Activated T-cell treated with anti-CD3 and anti-CD28 coated beads, Interleukin-2, amount 50 U/mL, for 1 hour (primary cell): Measurements from ENCODE around the gene PARD3.
"Not testable (repeated sequence)": the region's sequence is repeated elsewhere in the genome, so short reads cannot be mapped to it uniquely, and the experiment has no call there.

ENCODE experiments used
- DNase-seq: peaks from one replicate; pipeline ENCODE4 v3.0.0-alpha.2; 2020

PARD3 gene

DNA sequence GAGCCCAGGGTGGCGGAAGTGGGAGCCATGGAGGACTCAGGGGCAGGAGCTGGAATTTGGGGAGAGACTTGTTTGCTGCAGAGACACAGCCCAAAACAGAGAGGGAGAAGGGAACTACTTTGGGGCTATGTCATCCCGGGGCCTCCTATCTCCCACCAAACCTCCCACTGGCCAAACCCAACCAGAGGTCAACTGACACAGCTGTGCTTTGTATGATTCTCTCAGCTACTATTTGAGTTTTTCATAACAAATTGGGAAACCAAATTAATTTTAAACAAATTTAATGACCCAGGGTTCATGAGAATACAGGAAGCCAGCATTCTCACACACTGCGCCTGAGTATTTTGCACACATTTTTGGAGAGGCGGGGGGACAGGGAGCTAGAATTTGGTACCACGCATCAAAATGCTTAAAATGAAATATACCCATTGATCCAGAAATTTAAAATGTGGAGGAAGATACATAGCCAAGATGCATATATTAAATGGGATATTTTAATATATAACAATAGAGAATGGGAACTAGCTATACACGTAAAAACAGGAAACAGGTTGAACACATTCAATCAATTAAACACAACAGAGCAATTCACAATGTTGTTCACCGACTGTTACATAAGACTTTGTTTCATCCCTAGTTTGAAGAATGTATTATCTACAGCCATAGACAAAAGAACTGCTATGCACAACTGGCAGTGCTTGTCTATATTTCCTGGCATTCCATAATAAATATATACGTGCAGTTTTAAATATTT lies 105.3 kb downstream of the PARD3 start:
- no peak for DNase-seq

DNA sequence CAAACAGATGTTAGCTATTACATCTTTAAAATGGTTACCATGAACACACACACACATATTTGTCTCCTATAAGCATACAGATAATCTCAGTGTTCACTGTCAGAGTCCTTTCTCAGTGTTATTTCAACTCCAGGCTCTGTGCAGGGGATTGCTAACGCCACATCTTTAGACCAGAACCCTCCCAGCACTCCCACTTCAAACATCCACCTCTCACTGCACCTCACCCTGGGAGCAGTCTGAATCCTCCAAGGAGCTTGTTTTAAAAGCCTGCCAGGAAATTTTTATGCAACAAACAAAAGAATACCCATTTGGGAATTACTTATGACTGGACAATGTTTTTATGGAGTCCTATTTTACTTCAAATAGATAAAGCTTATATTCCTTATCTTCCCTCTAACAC lies 107.4 kb downstream of the PARD3 start:
- no peak for DNase-seq

DNA sequence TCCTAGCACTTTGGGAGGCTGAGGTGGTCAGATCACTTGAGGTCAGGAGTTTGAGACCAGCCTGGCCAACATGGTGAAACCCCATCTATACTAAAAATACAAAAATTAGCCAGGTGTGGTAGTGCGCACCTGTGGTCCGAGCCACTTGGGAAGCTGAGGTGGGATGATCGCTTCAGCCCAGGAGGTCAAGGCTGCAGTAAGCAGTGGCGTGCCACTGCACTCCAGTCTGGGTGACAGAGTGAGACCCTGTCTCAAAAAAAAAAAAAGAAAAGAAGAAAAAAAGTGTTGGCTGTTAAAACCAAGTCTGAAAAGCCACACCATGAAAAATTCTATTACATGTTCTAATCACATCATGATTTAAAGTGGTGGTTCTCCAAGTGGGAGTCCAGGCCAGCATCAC lies 108.1 kb downstream of the PARD3 start:
- not testable (repeated sequence) for DNase-seq

DNA sequence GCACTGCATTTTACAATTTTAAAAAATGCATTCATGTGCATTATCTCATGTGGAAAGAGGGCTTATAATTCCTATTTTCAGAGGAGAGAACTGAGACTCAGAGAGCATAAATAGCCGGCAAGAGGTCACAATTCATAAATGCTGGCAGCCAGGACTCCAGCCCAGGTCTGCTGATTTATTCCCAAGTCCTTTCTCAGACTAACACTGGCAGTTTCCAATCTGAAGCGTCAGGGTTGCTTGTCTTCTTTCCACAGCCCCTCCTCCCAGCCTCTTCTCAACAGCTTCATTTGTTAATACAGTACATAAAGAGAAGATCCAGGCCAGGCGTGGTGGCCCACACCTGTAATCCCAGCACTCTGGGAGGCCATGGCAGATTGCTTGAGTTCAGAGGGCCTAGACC lies 108.9 kb downstream of the PARD3 start:
- no peak for DNase-seq

DNA sequence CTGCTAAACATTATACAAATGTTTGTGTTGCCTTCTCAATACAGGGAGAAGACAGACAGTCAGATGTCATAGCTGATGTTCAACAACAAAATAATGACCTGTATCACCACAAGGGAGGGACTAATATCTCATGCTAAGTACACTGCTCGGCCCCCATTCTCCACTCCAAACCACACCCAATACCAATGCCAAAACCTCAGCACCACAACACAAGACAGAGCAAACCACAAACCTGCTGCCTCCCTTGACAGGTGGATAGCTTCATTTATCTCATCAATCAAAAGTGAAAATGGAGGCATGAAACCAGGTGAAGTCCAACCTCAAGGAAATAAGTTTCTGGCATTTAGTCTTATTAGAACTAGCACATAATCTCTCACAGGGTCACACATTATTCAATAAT lies 109.5 kb downstream of the PARD3 start:
- DNase-seq = no peak

DNA sequence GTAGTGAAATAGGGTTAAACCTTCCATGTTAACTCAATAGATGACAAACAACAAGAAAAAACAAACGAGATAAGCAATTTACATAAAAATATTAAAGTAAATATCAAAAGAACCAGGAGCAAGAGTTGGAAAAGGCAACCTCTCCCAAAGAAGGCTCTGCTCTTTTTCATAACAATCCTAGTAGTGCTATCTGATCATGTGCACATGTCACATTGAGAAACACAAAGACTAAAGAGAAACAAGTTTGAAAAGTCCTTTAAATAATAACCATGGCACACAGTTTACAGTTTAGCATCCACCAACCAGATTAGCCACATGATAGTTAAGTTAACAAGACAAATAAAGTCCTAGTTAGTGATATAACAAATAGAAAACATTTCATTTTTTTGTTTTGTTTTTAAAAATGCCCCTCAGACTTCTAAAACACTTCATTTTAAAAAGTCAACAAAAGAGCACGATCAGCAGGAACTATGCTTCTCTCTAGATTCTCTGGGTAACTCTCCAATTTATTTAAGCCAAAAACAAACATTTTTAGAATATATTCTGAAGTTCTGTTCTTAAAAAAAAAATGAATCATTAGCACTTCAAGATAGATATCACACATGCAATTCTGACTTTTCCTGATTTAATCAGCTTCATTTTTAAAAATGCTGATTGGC lies 110.4 kb downstream of the PARD3 start:
- DNase-seq = no peak

DNA sequence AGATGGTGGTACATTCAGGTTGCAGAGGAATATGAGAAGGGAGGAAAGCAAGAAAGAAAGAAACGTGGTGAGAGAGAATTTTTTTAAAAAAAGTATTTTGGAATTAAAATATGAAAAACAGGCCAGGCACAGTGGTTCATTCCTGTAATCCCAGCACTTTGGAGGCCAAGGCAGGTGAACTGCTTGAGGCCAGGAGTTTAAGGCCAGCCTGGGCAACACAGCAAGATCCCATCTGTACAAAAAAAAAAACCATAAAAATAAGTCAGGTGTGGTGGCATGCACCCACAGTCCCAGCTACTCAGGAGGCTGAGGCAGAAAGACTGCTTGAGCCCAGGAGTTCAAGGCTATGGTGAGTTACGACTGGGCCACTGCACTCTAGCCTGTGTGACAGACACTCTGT lies 112.1 kb downstream of the PARD3 start:
- DNase-seq = no peak

DNA sequence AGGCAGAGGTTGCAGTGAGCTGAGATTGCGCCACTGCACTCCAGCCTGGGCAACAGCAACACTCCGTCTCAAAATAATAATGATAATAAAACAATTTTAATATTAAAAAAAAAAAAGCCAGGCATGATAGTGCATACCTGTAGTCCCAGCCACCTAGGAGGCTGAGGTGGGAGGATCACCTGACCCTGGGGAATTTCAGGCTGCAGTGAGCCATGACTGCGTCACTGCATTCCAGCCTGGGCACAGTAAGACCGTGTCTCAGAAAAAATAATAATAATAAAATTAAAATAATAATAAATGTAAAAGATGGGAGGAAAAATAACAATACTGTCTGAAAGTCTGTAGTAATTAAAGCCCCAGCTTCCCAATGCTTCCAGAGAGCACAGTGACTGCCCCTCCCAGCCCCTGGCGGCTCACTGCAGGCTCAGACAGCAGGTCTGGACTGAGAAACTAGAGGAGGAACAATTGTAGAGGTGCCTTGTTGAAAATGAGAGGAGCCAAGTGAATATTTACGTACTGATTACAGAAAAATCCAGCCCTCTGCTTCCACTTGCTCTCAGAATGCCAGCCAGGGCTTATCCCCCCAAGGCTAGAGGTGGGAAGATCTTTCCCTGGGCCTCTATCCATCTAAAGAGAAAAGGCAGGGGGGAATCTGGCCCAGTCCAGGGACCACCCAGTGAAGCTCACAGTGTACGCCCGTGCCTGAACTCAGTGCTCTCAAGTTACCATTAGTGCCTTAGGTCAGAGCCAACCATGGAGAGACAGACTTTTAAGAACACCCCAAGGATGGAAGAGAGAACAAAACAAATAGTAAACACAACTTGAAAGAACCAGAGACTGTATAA lies 112.8 kb downstream of the PARD3 start:
- DNase-seq = no peak

DNA sequence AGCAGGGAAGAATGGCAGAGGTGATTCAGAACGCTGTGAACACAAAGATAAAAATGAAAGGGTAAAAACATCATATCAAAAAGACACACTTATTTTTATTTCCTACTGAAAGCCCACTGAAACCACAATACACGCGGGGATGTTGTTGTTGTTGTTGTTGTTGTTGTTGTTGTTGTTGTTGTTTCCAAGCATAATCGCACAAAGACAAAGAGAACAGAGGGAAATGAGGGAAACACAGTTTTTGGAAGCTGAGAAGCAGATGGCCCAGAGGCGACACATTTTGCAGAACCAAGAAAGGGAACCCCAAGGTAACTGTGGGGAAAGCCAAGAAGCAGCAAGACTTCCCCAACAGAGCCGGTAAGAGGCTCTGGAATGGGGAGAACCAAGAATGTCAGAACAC lies 113.9 kb downstream of the PARD3 start:
- no peak for DNase-seq

DNA sequence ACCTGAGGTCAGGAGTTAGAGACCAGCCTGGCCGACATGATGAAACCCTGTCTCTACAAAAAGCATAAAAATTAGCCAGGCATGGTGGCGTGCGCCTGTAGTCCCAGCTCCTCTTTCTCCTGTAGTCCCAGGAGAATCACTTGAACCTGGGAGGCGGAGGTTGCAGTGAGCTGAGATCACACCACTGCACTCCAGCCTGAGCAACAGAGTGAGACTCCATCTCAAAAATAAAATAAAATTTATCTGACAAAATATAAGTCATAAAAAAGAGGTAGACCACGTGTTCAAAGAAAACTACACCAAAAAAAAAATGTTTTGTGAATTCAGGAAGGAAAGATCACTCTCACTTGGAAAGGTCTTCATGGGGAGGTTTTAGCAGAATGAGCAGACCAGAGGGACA lies 114.3 kb downstream of the PARD3 start:
- not testable (repeated sequence) for DNase-seq

DNA sequence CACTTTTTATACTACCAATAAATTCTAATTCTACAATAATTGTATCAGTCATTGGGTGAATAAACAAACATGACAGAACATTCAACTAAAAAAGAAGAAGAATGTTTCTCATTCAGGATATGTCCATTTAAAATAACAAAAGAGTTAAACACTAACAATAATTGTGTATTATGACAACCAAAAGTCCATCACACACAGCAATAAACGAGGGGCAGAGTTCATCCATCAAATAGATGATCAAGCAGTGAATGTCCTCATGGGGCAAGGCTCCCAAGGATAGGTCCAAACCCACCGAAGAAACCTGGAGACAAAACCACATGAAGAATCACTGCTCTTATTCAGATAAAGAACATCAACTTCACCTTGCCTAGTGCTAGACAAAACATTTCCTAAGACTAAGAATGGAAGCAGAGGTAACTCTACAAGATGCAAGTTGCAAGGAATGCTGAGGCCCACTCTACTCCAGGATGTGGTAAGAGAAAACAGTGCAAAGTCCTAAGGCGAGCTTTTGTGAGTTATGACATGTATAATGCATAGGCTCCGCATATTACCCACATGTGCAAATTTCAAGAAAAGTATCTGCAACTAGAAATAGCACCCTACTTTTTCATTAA lies 115.1 kb downstream of the PARD3 start:
- DNase-seq = no peak

DNA sequence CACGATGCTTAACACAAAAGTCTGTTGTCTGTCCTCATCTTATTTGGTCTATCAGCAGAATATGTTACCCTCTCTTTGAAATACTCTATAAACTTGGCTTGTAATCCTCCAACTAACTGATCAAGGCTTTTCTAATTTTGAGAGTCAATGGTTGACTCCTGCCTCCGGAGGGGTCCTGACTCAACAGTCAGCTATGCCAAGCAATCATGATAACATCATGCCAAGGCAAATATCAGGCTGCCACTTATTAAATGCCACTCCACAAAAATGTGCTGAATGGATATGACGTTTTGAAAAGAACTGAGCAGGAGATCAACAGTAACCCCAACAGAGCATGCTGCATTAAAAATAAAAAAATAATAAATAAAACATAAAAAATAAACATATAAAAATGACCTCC lies 116.1 kb downstream of the PARD3 start:
- DNase-seq = no peak

DNA sequence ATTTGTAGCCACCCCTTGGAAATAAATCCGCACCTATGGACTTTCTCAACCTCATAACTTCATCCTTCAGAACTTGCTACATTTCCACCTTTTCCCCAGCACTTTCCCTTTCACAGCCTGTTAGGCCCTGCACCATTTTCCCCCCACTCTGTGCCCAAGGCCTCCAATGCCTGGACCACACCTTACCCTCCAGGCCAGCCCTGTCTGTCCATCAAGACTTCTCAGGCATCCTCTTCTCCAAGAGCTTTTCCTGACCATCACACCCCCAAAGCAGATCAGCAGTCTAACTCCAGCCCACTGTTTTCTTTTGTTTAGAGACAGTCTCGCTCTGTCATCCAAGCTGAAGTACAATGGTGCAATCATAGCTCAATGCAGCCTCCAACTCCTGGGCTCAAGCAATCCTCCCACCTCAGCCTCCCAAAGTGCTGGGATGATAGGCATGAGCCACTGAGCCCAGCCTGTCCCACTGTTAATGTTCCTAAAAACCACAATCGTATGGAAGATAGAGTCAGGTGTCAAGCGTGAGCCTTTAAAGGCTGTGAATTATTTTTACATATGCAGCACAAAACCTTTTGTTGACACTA lies 116.8 kb downstream of the PARD3 start:
- no peak for DNase-seq

DNA sequence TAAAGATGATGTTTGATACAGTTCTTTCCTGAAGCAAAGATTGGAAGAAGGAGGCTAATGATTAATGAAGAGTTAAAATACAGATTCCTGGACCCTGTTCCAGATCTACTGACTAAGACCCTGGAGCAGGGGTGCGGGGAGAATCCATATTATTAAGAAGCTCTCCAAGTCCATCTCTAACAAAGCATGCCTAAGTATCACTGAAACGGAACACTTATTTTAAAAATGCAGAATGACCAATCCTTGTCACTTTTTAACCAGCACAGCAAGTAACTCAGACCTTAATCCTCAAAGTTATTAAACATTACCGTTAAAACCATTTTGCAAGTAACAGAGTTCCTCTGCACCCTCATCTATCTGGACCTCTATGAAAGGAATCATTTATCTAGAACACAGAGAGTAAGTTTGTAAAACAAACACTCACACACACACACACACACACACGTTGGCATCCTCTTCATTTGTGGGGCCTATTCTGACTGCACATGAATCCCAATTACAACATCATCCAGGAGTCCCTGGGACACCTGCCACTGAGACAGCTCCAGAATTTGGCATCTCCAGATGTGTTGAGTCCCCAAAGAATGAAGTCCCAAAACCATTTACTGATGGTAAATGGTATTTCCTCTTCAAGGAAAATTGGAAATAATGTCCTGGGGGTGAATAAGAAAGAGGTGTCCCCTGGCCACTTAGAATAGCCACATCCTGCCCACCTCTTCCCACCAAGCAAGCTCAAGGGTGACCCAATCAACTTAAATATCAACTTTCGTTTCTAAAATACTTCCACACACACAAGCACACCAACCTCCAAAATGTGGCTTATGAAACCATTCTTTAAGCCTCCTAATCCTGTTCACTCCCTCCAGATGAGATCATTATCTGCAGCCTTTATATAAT lies 117.5 kb downstream of the PARD3 start:
- no peak for DNase-seq

DNA sequence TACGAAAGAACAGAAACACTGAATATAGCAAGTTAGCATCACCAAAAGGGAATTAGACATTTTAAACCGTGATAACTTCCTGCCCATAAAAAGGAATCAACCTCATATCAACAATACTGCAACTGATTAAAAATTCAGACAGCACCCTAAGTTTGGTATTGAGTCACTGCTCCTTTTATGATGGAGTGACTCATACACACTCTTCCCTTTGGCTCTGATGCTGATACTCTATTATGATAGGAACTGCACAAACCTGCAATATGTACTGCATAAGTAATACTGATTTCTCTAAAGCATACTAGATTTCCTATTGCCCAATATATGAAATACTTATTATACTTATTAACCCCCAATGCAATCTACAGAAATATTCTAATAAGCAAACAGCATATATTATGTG lies 118.7 kb downstream of the PARD3 start:
- DNase-seq = no peak

DNA sequence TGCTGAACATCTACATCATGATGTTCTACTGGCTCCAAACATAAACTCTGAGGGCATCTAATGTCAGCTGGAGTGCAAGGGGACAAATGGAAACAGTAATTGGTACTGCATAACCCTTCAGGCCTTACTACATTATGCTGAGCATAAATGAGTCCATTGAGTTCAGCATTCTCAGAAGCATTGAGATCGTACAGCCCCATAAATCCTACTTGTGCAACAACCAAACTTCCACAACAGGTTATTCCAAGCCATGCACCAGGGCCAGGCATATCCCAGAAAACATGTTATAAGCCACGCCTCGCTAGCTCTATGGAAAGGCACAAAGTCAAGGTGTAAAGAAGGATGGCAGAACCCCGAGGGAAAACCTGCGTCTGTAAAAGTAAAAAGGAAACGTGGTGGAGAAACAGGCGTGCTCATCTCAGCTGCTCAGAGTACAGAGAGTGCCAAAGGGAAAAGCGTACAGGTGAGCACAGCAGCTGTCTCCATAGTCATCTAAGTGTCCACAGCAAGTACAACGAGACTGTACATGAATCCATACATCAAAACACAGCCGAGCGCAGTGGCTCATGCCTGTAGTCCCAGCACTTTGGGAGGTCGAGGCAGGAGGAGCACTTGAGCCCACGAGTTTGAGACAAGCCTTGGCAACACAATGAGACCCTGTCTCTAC lies 124.6 kb downstream of the PARD3 start:
- no peak for DNase-seq

DNA sequence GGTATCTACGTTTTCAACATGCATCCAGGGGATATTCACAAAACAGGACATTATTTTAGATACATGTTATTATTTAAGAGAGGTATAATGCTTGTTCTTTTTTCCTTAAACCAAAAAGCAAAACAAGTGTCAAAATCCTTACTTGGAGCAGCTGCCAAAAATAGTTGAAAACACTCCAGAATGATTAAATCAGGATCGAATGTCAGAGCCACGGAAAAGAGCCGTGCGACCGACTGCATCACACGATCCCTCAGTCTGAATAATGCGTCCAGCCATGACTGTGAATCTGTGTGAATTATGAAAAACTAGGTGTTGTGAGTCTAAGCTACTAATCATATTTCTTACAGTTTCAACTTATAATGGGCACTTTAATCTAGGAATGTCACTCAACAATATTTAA lies 126.0 kb downstream of the PARD3 start:
- DNase-seq = no peak

DNA sequence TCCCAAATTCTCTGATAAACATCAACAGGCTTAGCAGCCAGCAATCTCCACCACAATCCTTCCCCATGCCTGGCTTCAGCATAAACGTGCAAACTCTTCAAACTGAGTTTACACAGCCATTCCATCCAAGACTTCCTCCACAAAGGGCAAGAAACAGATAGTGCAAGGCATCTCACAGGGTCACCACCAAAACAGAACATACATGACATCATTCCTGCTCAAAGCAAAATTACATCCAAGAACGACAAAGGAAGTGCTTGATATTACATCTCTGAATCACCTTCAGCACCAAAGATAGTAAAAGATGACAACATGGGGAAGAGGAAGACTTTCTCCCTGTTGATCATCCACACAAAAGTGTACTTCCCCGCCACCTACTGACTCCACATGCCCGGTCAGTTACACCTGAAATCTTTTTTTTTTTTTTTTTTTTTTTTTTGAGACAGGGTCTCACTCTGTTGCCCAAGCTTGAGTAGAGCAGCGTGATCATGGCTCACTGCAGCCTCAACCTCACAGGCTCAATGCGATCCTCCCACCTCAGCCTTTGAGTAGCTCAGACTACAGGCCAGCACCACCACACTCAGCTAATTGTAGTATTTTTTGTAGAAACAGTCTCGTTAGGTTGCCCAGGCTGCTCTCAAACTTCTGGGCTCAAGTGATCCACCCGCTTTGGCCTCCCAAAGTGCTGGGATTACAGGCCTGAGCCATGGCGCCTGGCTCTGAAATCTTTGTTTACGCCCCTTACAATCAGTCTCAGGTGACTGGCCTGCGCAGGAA lies 127.5 kb downstream of the PARD3 start:
- no peak for DNase-seq

DNA sequence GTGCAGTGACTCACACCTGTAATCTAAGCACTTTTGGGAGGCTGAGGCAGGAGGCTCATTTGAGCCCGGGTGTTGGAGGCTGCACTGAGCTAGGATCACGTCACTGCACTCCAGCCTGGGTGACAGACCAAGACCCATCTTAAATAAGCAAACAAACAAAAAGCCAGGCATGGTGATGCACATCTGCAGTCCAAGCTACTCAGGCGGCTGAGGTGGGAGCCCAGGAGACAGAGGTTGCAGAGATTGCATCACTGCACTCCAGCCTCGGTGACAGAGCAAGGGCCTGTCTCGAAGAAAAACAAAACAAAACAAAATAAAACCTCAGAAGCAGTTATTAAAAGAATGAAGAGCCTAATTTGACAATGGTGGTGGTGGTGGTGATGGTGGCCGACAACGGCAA lies 132.5 kb downstream of the PARD3 start:
- no peak for DNase-seq

DNA sequence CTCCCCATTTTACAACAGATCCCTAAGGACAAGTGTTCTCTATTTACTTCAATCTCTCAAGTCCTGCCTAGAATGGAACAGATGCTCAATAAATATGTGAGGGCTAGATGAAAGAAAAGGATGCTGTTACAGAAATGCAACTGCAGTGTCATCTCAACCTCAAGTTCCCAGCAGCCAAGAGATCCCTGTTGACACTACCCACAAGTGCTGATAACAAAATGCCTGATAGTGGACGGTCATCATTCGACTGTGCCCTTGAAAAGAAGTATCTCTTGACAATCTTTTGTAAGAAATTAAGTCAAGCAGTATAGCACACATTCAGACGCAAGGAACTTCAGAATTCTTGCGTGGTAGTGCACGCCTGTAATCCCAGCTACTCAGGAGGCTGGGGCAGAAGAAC lies 133.2 kb downstream of the PARD3 start:
- DNase-seq = no peak

DNA sequence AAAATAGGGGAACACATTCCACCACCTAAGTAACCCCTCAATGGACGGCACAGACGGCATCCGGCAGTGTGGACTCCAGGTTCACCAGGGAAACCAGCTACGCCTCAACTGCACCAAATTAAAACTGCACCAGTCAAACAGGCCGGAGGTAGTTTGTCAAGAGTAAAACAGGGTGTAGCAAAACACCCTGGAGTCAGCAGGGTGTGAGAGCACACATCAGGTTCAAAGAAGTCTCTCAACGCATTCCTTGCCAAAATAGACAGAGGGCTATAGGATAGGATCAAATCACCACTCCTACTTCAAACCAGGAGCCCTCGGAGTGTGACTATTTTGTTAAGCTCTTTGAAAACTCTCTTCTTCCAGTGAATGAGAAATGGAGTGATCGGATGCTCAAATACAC lies 135.9 kb downstream of the PARD3 start:
- no peak for DNase-seq
